Thoracic aorta (tissue), 2 donors: ENCODE results near the gene STPG1. TPM values are rescaled to one million over a fixed set of nuclear protein-coding genes. Genes with fewer than 3 reads are reported as not detected.

ENCODE experiments used
- ATAC-seq: fragments of 150-250 bp; one replicate; pipeline ENCODE4 v1.8.0; 2017; ENCODE audit warnings: low read depth; ENCODE audit not compliant: insufficient number of reproducible peaks, low FRiP score
- DNase-seq: peaks from one replicate; pipeline ENCODE4 v3.0.0-alpha.2; 2020; ENCODE audit warnings: low spot score
- H3K27ac ChIP-seq, 2 donors: fragments of 200-600 bp; sonication (generic); 1 replicate in 1 of 2; 2 replicates in 1 of 2; pipeline ENCODE4 v1.5.1; 2016; ENCODE audit warnings: mild to moderate bottlenecking in 2 of 2, moderate library complexity in 2 of 2
- H3K27me3 ChIP-seq: fragments of 200-600 bp; sonication (generic); replicated peaks from 2 replicates; pipeline ENCODE4 v1.6.0; 2016; ENCODE audit warnings: mild to moderate bottlenecking; ENCODE audit not compliant: insufficient read depth
- H3K36me3 ChIP-seq: fragments of 200-600 bp; sonication (generic); one replicate; pipeline ENCODE4 v1.5.1; 2016
- H3K4me1 ChIP-seq, 2 donors: fragments of 200-600 bp; sonication (generic); 1 replicate in 1 of 2; 2 replicates in 1 of 2; pipeline versions ENCODE4 v1.5.1 to v1.6.0; 2016; ENCODE audit warnings: low read depth in 2 of 2, mild to moderate bottlenecking in 1 of 2; ENCODE audit not compliant: control insufficient read depth in 1 of 2
- H3K4me3 ChIP-seq: fragments of 200-600 bp; sonication (generic); 2 replicates; pipeline ENCODE4 v1.5.1; 2016; ENCODE audit warnings: mild to moderate bottlenecking
- H3K9me3 ChIP-seq: fragments of 200-600 bp; sonication (generic); 2 replicates; pipeline ENCODE4 v1.5.1; 2016
- CTCF ChIP-seq: fragments of 200-600 bp; sonication (generic); IDR thresholded peaks from one replicate; pipeline ENCODE4 v1.5.1; 2019; ENCODE audit warnings: antibody characterized with exemption
- total RNA-seq, 2 donors: library from RNA; depleted of rRNA; stranded (reverse); fragments of >200 nt; gene quantifications; one replicate each; pipeline versions ENCODE4 v1.1.0 to v1.2.3, GENCODE V29; 2016

Gene STPG1
- total RNA-seq, 2 donors from 2014 or later, result 1.5 to 4.0 TPM

GRCh38 chr1:24348196-24348595 is 65.4 kb downstream of the STPG1 start:
- Histone ChIP-seq H3K4me3 (no peak overlapping the region), H3K36me3 (no peaks in the 10 kb centered on the region), H3K9me3 (no peaks in the 10 kb centered on the region), H3K27ac (no peak overlapping the region), H3K27me3 (no peaks in the 10 kb centered on the region), H3K4me1 (no peaks in the 10 kb centered on the region)
- no peak for TF ChIP-seq CTCF
- no peak for DNase-seq
- ATAC-seq, result no peak

GRCh38 chr1:24347159-24347934 is 66.2 kb downstream of the STPG1 start:
- H3K4me1 ChIP-seq, result no peaks in the 10 kb centered on the region
- no peak for ATAC-seq
- no peak for DNase-seq
- no peaks in the 10 kb centered on the region for H3K27me3 ChIP-seq
- TF ChIP-seq CTCF, result no peak
- no peak overlapping the region for H3K4me3 ChIP-seq
- no peaks in the 10 kb centered on the region for H3K9me3 ChIP-seq
- H3K27ac ChIP-seq, result no peak overlapping the region
- no peaks in the 10 kb centered on the region for H3K36me3 ChIP-seq

- Histone ChIP-seq H3K4me1 (no peaks in the 10 kb centered on the region), H3K36me3 (no peaks in the 10 kb centered on the region)
These were observed 68.2 kb downstream of the STPG1 start for GRCh38 chr1:24345334-24345733.

GRCh38 chr1:24344090-24344742 is 69.4 kb downstream of the STPG1 start:
- Histone ChIP-seq H3K4me1 (no peaks in the 10 kb centered on the region), H3K36me3 (no peaks in the 10 kb centered on the region), H3K4me3 (no peak overlapping the region), H3K27ac (no peak overlapping the region), H3K27me3 (no peaks in the 10 kb centered on the region), H3K9me3 (no peaks in the 10 kb centered on the region)
- TF ChIP-seq CTCF, result no peak
- DNase-seq (no peak), ATAC-seq (no peak)

More at GRCh38 chr1:24345334-24345733, 68.2 kb downstream of the STPG1 start:
- H3K27me3 ChIP-seq, result no peaks in the 10 kb centered on the region
- TF ChIP-seq CTCF, result no peak
- no peaks in the 10 kb centered on the region for H3K9me3 ChIP-seq
- ATAC-seq (no peak), DNase-seq (no peak)
- H3K4me3 ChIP-seq, result no peak overlapping the region
- H3K27ac ChIP-seq, result no peak overlapping the region

GRCh38 chr1:24343412-24344089 is 70.0 kb downstream of the STPG1 start:
- Histone ChIP-seq H3K9me3 (no peaks in the 10 kb centered on the region), H3K27me3 (no peaks in the 10 kb centered on the region), H3K36me3 (no peaks in the 10 kb centered on the region), H3K27ac (no peak overlapping the region), H3K4me3 (no peak overlapping the region), H3K4me1 (no peaks in the 10 kb centered on the region)
- ATAC-seq (no peak), DNase-seq (no peak)
- TF ChIP-seq CTCF, result no peak
